ENCODE measurements around the gene ADAD1. TPM values are rescaled to one million over a fixed set of nuclear protein-coding genes. Genes with fewer than 3 reads are reported as not detected.

ADAD1 gene
- total RNA-seq: under 1 TPM in 2 of 4 donors, not detected in 2; 0.45 to 0.54 TPM

- no peak for TF ChIP-seq POLR2A (IDR thresholded peaks at IDR 0.05)
- no peak for TF ChIP-seq CTCF (IDR thresholded peaks at IDR 0.05)
- DNase-seq: no peak
- Histone ChIP-seq H3K4me1 (no peaks in the 10 kb centered on the region), H3K27ac (no peak within 1 kb of the TSS), H3K36me3 (no peaks in the 10 kb centered on the region), H3K9me3 (no peaks in the 10 kb centered on the region), H3K4me3 (replicated peaks in 1 of 3) (no peak within 1 kb of the TSS), H3K27me3 (no peaks in the 10 kb centered on the region)
- WGBS, 2 donors: 86 to 90% methylated on average over 7 of the region's 7 CpGs
- intact Hi-C loops (cut with DNase I): no loop called here
Observed at GRCh38 chr4:122378711-122379110, at the start of gene ADAD1. Gene ADAD1, plus strand, starts transcription at chr4:122379011. Its CDS starts 1,059 bp downstream, at chr4:122380070.

GRCh38 chr4:122329876-122330565 is 48.8 kb upstream of the ADAD1 start:
- H3K27me3 ChIP-seq: no peaks in the 10 kb centered on the region
- no peak overlapping the region for H3K4me3 ChIP-seq (replicated peaks in 1 of 3)
- no peak for TF ChIP-seq CTCF (IDR thresholded peaks at IDR 0.05)
- no peaks in the 10 kb centered on the region for H3K4me1 ChIP-seq
- WGBS, 2 donors: 85 to 89% methylated on average over 3 of the region's 3 CpGs
- DNase-seq: no peak
- H3K9me3 ChIP-seq: no peaks in the 10 kb centered on the region
- H3K27ac ChIP-seq: no peak overlapping the region
- intact Hi-C loops (cut with DNase I): no loop called here
- H3K36me3 ChIP-seq: peaks cover 8 to 17% of the 10 kb centered on the region in 2 donors

- H3K4me3 ChIP-seq (replicated peaks in 1 of 3): no peak overlapping the region
- H3K27ac ChIP-seq: no peak overlapping the region
- no peak for TF ChIP-seq CTCF (IDR thresholded peaks at IDR 0.05)
- no peak for TF ChIP-seq POLR2A (IDR thresholded peaks at IDR 0.05)
- no peaks in the 10 kb centered on the region for H3K4me1 ChIP-seq
- intact Hi-C loops (cut with DNase I): no loop called here
- 92 to 93% methylated on average over 4 of the region's 4 CpGs for WGBS, 2 donors
- H3K36me3 ChIP-seq: peaks cover 12 to 23% of the 10 kb centered on the region in 2 donors
- no peak for DNase-seq
- H3K9me3 ChIP-seq: no peaks in the 10 kb centered on the region
- H3K27me3 ChIP-seq: no peaks in the 10 kb centered on the region
Observed at GRCh38 chr4:122331195-122331594, 47.6 kb upstream of the ADAD1 start.

GRCh38 chr4:122334828-122335227 is 44.0 kb upstream of the ADAD1 start:
- Histone ChIP-seq H3K9me3 (no peaks in the 10 kb centered on the region), H3K36me3 (peaks cover 12 to 31% of the 10 kb centered on the region in 2 donors), H3K27me3 (no peaks in the 10 kb centered on the region), H3K4me1 (no peaks in the 10 kb centered on the region), H3K27ac (no peak overlapping the region), H3K4me3 (replicated peaks in 1 of 3) (no peak overlapping the region)
- intact Hi-C loops (cut with DNase I): no loop called here
- TF ChIP-seq CTCF (IDR thresholded peaks at IDR 0.05): no peak
- TF ChIP-seq POLR2A (IDR thresholded peaks at IDR 0.05): no peak
- no peak for DNase-seq

- Histone ChIP-seq H3K27ac (no peak overlapping the region), H3K9me3 (no peaks in the 10 kb centered on the region), H3K36me3 (peaks cover 3 to 8% of the 10 kb centered on the region in 2 donors), H3K4me1 (no peaks in the 10 kb centered on the region), H3K4me3 (replicated peaks in 1 of 3) (no peak overlapping the region), H3K27me3 (no peaks in the 10 kb centered on the region)
- DNase-seq: no peak
- intact Hi-C loops (cut with DNase I): no loop called here
- TF ChIP-seq POLR2A (IDR thresholded peaks at IDR 0.05) (no peak), CTCF (IDR thresholded peaks at IDR 0.05) (no peak)
- WGBS, 2 donors: 82 to 89% methylated on average over 1 of the region's 1 CpG
Observed at GRCh38 chr4:122341886-122342285, 36.9 kb upstream of the ADAD1 start.

Data from thyroid gland (tissue), 4 donors.